HG03439 (cell line): ENCODE results near the gene TSEN34.
"Not testable (repeated sequence)": the region's sequence is repeated elsewhere in the genome, so short reads cannot be mapped to it uniquely, and the experiment has no call there.

Experiments used
- ATAC-seq: cut with Tn5 transposase; IDR thresholded peaks from one replicate; pipeline ENCODE4 v1.9.1; 2021; ENCODE audit warnings: mild to moderate bottlenecking, moderate library complexity; ENCODE audit not compliant: unreplicated experiment

The TSEN34 gene

DNA sequence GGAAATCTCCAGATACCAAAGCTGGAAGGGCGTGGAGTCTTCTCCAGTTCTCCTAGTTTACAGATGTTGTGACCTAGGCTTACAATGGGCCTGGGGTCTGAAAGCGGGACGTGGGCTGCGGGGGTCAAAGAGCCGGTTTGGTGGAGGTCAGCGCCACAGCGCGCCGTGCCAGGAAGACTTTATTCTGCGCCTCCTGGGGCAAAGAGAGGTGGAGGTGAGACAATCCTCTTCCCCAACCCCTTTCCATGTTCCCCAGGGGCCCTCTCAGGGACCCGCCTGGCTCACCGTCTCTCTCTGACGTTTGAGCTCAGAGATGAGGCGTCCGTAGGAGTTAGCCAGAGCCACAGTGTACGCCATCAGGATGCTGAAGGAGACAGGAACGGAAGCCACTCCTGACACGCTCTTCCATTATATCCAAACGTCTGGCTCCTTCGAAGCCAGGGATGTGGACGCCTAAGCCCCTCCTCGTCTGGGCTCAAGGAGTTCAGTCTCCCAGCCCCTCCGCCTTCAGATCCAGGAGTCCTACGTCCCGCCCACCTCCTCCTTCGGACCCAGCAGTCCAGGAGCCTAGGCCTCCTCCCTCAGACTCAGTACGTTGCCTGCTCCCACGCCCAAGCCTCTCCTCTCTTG lies 30.8 kb upstream of the TSEN34 start:
- ATAC-seq, result peak; percentile 3

DNA sequence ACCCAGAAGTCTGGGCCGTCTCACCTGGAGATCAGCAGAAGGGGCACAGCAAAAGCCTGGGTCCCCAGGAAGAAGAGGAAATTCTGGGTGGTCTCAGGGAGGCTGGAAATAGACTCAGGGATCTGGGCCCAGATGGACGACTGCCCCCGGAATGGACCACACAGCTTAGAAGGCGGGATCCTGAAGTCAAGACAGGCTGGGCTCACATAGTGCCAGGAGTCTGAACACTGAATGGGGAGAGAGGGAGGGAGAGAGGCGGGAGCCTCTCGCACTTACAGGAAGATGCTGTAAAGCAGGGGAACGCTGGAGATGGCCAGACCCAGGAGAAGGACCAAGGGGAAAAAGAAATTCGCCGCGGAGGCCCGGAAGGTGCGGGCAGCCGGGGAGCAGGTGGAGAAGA lies 30.3 kb upstream of the TSEN34 start:
- no peak for ATAC-seq

DNA sequence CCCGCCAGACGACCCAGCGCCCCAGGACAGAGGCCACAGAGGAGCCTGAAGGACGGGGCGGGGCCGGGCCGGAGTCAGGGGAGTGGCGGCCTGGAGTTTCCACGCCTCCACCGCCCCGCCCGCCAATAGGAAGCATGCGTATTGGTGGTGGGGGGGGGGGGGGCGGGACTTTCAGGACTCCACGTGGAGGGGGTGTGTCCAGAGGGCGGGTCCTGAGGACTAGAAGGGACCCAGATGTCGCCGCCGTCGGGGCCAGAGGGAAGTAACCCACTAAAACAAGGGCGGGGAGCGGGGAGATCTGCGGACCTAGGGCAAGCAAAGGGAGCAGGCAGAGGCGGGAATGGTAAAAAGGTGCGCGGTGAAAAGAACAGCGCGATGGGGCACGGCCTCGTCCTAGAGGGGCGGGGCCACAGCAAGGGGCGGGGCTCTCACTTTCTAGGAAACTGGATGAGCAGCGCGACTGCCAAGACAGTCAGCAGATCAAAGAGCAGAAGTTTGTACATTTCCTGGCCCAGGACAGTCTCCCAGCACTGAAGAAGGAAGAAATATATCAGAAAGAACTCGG lies 28.8 kb upstream of the TSEN34 start:
- ATAC-seq, result no peak

DNA sequence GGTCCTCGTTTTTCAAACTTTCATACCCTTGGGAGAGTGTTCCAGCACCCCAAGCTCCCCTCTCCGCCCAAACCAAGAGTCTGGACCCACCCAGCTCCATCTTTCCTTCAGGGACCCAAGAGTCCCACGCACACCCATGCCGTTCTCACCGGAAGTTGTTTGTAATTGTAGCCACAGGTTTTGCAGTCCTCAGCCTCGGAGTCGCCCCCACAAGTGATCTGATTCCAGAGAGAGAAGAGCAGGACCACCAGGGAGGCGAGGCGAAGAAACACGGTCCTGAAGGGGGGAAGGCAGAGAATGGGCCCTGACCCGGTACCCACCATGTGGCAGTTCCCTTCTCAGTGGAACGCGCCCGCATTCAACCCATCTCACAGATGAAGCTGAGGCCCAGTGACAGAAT lies 28.2 kb upstream of the TSEN34 start:
- no peak for ATAC-seq

DNA sequence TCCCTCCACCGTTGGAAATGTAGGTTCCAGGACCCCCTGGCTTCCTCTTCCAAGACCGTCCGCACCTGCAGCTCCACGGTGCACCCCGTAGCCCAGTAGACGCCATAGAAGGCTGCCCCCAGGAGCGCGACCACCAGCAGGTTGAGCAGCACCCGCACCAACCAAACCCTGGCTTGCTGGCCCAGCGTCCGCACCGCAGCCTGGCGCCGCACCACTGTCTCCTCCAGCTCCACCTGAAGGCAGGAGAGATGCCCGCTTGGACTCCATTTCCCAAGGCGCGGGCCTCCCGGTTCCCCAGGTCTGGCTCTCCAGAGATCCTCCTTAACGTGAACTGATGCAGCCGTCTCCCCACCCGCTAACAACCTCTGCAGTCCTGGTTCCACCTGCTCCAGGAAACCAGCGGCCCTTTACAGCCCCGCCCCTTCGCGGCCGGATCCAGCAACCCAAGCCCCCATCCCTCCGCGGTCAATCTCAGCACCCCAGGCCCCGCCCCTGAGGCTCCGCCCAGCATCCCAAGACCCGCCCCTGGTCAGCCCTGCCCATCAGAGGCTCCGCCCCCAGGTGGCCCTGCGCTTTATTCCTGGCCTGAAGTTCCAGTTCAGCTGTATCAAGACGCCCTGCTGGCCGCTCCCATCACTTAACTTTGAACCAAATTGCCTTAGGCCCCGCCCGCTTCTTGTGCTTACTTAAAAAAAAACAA lies 26.6 kb upstream of the TSEN34 start:
- ATAC-seq, result no peak

DNA sequence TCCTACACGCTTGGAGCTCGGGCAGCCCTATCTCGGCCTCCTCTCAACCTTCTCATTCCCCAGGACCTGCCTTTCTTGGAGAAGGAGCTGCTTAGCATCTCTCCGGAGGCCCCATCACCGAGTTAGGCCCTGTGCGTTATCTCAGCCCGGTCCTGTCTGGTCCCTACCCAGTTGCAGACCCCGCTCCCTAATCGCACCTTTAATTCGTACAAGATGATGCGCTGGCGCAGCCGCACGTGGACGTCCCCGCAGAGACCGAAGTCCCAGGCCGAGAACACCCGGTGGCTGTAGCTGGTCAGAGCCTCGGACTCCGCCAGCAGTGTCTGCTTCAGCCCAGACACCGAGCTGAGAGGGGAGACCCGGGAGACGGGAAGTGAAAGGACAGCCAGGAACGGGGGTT lies 25.9 kb upstream of the TSEN34 start:
- no peak for ATAC-seq

DNA sequence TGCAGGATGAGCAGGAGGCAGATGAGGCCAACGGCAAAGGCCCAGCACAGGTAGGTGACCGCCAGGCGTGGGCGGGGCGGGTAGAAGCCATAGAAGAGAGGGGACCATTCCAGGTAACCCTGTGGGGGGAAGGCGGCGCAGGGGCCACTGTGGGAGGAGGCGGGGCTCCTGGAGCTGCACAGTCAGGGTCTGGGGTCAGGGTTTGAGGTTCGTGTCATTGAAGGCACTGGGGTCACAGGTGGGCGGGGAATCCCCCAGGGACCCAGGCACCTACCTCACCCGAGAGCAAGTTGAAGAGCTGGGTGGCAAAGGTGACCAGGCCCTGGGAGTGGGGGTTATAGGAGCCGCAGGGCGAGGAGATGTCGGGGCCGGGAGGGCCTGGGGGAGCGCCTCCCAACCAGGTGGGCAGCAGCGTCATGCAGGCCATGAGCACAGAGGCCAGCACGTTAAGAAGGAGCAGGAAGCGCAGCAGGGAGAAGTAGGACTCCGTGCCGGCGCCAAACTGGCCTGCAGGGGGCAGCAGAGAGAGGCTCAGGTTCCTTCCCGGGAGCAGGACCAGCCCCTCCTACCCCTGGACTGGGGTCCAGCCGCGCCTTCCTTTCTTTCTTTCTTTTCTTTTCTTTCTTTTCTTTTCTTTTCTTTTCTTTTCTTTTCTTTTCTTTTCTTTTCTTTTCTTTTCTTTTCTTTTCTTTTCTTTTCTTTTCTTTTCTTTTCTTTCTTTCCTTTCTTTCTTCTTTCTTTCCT lies 22.8 kb upstream of the TSEN34 start:
- ATAC-seq, result no peak

DNA sequence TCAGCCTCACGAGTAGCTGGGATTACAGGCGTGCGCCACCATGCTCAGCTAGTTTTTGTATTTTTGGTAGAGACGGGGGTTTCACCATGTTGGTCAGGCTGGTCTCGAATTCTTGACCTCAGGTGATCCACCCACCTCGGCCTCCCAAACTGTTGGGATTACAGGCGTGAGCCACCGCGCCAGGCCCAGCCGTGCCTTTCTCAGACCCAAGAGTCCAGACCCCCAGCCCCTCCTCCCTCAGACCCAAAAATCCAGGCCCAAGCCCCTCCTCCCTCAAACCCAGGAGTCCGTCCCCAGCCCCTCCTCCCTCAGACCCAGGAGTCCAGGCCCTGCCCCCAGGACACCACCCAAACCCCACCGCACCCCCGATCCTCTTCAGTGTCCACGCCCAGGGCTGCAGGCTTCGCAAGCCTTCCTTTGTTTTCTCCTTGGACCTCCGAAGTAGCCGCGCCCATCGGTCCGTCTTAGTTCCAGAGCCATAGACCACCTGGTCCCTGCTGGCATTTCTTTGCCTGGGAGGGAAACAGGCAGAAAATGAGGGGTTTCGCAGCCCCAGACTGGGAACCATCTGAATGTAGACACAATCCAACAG lies 21.9 kb upstream of the TSEN34 start:
- no peak for ATAC-seq

DNA sequence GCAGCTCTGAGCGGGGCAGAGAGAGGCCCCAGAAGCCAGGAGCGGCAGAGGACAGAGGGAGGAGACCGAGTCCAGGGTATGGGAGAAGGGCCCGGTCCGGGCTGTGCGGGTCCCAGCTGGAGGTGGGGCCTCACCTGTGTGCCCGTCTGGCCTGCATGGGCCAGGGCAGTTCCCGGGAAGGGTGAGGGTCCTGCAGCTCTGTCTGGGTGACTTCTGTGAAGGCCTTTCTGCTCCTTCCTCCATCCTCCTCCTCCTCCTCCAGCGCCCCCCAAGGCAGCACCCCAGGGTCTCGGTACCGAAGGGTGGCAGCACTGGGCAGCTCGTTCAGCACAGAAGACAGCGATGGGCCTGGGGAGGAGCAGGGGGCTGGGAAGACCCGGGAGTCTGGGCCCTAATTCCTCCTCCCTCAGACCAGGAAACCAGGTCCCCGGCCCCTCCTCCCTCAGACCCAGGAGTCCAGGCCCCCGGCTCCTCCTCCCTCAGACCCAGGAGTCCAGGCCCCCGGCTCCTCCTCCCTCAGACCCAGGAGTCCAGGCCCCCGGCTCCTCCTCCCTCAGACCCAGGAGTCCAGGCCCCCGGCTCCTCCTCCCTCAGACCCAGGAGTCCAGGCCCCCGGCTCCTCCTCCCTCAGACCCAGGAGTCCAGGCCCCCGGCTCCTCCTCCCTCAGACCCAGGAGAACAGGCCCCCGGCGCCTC lies 19.2 kb upstream of the TSEN34 start:
- not testable (repeated sequence) for ATAC-seq

DNA sequence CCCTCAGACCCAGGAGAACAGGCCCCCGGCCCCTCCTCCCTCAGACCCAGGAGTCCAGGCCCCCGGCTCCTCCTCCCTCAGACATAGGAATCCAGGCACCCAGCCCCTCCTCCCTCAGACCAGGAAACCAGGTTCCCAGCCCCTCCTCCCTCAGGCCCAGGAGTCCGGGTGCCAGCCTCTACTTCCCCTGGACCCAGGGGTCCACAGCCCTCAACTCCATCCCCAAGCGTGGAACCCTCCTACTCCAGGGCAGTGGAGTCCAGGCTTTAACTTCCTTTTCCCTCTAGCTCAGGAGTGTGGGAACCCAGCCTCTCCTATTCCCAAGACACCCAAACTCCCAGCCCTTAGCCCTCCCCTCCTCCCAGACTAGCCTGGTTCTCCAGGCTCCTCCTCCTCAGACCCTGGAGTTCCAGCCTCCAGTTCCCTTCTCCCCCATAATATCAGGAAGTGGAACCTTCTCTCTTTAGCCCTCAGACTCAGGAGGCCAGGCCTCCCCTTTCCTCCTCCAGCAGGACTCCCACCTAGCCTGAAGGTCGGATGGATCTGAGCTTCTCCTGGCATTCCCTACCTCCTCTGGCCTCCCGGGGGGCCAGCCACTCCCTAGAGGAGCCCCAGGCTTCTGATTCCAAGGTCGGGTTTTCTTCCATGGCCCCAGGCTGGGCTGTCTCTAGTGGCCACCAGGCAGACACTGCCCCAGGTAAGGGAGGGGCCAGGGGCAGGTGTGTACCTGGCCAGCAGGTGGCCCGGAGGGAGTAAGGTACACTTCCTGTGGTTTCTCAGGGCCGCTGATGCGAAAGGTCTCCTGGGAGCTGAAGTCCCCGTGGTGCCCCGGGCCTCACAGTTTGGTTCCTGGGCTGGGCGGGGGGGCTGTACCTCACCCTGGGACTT lies 18.4 kb upstream of the TSEN34 start, which contains the start of gene TMC4:
Gene TMC4 (minus strand): TSS at position 690 of the 888 bp plus-strand sequence. CDS start 43 bp downstream, at position 647.
- ATAC-seq, result no peak

DNA sequence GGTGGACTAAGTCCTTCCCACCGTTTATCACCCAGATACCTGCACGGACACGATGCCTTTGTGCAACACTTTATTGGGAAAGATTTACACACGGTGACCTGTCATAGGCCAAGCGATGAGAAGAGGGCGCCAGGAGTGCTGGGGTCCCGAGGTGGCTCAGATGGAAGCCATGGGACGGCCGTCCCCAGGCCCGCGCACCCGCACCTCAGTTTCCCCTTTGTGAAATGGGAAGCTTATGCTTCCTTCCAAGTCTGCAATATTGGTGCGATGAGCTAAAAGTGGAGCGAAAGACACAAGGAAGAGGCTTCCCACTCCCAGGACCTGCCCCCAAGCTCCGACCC lies 17.8 kb upstream of the TSEN34 start:
- no peak for ATAC-seq

DNA sequence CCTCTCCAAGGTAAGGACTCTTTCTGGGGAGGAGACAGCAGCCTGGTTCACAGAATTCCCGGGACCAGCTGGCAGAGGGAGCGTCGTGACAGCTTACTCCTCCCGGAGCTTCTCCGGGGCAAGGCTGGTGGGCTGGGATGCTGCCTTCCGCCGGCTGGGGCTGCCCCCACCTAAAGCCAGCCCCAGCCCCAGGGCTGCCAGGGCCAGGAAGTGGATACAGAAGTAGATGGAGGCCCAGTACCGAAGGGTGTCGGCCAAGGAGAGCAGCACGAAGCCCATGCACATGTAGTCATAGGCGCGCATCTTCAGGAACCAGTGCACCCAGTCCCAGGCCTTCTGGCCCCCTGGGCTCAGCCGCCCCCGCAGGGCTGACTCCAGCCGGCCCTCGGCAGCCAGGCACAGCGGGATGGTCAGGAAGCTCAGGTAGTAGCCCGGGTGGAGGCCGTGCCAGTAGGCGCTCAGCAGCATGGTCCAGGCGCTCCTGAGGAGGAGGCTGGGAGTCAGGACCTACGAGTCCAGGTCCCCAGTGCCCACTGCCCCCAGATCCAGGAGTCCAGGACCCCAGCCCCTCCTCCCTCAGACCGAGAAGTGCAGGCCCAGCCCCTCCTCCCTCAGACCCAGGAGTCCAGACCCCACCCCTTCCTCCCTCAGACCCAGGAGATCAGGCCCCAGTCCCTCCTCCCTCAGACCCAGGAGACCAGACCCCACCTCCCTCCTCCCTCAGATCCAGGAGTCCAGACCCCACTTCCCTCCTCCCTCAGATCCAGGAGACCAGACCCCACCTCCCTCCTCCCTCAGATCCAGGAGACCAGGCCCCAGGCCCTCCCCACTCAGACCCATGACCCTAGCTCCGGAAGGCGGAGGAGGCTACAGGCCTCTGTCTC lies 16.9 kb upstream of the TSEN34 start:
- ATAC-seq, result no peak

DNA sequence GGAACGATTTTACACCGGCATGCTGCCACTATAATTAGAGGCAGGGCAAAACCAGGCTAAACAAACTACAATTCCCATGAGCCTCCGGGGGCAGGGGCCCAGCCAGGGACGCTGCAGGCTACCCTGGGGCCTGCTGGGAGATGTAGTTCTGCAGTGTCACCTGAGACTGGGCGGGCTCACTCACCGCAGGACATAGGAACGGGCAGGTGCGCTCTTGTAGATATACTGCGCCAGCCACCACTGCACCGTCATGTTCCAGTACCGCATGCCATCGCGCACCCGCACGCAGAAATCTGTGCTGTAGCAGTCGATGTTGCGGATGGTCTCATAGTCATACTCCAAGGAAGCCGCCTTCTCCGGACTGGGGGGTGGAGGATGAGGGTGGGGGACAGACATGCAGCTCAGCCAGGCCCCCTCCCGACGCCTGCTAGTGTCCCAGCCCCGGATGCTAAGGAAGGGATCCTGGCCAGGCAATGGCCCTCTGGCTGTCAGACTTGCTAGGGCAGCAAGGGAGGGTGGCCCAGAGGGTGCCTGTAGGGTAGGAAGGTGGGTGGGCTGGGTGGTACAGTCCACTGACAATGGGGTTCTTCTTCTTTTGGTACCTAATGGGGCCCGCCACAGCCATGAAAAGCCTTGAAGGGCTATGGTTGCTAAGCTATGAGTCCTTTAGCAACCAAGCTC lies 12.4 kb upstream of the TSEN34 start:
- no peak for ATAC-seq

DNA sequence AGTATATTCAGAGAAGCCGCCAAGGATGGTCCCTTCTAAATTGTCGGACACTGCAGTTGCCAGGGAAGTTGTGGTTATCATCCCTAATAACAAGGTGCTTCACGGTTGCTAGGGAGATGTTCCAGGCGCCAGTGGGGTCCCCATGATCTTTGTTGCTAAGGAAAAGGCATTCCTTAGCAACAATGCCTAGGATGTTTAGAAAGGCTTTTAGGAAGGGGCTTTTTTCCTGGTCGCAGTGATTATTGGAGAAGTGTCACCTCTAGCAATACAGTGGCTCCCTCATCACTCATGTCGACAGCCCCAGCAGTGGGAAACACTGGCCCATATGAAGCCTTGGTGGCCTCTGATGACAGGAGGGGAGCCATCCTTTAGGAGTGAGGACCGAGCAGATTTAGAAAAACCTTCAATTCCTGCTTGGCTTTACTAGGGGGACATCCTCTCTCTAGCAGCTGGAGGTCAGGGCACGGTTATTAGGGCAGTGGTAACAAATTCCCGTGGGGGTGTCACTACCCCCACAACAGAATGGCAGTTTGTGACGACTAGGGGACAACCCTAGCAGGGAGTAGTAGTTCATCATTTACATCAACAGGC lies 11.8 kb upstream of the TSEN34 start:
- no peak for ATAC-seq

DNA sequence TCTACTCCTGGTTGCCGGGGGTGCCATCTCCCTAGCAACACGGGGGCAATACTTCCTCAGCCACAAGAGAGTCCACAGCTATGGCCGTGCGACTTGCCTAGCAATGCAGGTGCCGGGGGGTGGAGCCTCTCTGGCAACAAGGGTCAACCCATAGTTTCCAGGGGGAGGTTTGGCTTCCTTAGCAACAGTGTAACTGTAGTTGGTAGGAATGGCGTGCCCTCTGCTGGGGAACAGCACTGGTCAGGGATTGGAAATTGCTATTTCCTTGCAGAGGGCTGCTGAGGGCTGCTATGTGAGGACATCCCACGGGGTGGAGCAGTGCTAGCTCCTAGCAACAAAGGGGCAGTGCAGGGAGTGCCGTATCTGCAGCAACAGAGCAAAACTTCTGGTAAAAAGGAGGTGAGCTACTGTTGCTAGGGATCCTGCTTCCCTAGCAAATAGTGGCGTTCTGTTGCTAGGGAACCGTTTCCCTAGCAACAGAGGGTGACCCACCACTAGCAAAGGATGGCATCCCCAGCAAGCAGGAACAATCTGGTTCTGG lies 11.1 kb upstream of the TSEN34 start:
- no peak for ATAC-seq

DNA sequence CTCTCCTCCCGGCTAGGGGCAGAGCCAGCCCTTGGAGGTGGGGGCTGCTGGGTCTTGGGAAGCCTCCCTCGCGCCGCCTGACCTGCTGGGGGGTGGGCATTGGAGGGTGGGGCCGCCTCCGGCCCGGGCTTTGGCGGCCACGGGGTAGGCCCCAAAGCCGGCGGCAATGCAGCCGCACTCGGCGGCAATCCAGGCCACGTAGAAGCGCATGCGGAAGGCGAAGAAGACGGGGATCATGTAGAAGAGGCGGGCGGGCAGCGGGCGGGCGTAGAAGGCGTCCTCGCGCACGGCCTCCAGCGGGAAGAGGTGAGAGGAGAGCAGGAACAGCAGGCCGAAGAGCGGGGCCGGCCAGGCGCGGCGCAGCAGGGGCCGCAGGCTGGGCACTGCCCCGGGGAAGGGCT lies 10.4 kb upstream of the TSEN34 start:
- no peak for ATAC-seq

DNA sequence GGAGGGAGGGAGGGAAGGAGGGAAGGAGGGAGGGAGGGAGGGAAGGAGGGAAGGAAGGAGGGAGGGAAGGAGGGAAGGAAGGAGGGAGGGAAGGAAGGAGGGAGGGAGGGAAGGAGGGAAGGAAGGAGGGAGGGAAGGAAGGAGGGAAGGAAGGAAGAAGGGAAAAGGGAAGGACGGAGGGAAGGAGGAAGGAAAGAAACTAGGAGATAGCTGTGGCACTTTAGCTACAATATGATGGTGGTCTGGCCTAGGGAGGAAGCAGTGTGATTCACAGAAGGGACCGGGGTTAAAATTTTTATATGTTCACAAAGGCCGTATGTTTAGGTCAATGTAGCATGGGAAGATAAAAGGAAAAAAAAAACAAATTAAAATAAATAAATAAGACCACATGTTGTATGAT lies 9.2 kb upstream of the TSEN34 start:
- ATAC-seq, result not testable (repeated sequence)

DNA sequence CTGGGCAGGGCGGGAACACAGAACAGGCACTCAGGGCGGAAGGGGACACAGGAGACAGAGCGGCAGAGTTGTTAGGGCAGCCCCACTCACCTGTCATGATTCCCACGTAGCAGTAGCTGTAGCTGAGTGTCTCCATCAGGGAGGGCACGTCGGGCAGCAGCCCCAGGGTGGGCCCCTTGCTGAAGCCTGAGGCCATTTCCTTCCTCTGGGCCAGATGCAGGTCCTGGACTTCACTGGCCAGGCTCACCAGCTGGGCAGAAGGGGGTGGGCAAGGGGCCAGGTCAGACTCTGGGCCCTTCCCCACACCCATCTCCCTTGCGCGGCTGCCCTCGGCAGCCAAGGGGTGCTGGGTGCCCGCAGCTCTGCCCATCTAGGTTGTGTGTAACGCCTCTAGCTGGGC lies 7.7 kb upstream of the TSEN34 start:
- no peak for ATAC-seq
